GM18517 (cell line): ENCODE measurements around the gene CLASRP.

ENCODE experiments used
- ATAC-seq: cut with Tn5 transposase; IDR thresholded peaks from one replicate; pipeline ENCODE4 v1.9.1; 2021; ENCODE audit warnings: mild to moderate bottlenecking, moderate library complexity; ENCODE audit not compliant: unreplicated experiment

Gene CLASRP

DNA sequence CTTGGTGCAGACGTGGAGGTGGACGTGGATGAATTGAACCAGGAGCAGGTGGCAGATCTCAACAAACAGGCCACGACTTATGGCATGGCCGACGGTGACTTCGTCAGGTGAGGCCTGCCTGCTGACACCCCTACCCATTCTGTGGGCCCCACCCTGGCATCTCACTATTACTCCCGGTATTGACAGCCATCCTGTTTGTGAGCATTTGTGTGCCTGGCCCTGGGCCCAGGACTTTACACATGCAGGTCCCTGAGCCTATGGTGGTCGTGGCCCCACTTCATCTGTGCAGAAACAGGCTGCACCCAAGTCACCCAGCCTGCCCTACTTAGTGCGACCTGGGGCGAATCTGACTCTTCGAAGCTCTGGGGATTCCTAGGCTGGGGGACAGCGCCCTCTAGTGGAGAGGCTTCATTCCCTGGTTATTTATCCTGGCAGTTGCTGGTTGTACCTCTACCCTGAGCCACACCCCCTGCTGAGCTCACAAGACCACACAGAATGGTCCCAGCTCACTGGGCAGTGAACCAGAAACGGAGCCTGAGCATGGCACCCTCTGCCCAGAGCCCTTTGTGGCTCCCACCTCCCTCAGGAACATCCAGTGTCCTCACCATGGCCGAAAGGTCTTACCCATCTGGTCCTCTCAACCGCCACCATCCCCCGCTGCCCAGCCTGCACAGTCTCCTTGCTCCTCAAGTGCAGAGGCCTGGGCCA, 20.6 kb downstream of the CLASRP start:
- ATAC-seq: no peak

DNA sequence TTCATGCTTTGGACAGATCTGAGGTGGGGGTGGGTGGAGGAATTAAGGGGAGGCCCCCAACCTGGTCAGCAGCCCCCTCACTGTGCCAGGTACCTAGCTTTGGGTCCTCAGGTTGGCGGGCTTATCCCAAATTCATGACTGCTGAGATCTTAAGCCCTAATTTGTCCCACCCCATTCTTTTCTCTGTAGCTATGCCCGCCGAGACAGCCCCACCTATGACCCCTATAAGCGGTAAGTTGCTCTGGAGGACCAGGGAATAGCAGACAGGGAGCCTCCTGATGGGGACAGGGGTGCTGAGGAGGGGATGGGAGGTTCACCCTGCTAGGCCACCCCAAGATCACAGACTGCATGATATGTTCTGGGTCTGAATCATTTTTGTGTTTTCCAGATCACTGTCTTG, 23.1 kb downstream of the CLASRP start:
- ATAC-seq: no peak

DNA sequence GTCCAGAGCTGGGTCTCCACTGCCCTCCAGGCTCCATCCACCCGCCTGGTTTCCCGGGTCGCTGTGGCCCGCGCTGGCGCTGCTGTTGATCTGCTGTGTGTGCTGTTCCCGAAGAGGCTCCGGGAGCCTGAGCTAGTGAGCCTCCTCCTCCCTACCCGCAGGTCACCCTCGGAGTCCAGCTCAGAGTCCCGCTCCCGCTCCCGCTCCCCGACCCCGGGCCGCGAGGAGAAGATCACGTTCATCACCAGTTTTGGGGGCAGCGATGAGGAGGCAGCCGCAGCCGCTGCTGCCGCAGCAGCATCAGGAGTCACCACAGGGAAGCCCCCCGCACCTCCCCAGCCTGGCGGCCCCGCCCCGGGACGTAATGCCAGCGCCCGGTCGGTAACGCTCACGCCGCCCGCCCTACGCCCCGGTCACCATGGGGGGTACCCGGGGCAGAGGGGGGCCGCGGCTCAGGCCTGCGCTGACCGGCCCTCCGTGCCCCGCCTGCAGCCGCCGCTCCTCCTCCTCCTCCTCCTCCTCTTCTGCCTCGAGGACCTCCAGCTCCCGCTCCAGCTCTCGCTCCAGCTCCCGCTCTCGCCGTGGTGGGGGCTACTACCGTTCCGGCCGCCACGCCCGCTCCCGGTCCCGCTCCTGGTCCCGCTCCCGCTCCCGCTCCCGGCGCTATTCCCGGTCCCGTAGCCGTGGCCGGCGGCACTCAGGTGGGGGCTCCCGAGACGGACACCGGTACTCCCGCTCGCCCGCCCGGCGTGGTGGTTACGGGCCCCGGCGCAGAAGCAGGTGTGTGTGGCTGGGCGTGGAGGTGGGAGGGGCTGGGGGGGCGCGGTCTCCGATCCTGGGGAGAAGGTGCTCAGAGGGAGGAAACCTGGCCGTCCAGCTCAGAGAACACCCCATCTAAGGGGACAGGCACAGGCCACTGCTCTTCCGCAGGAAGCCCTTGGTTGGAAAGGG, 25.3 kb downstream of the CLASRP start:
- no peak for ATAC-seq

DNA sequence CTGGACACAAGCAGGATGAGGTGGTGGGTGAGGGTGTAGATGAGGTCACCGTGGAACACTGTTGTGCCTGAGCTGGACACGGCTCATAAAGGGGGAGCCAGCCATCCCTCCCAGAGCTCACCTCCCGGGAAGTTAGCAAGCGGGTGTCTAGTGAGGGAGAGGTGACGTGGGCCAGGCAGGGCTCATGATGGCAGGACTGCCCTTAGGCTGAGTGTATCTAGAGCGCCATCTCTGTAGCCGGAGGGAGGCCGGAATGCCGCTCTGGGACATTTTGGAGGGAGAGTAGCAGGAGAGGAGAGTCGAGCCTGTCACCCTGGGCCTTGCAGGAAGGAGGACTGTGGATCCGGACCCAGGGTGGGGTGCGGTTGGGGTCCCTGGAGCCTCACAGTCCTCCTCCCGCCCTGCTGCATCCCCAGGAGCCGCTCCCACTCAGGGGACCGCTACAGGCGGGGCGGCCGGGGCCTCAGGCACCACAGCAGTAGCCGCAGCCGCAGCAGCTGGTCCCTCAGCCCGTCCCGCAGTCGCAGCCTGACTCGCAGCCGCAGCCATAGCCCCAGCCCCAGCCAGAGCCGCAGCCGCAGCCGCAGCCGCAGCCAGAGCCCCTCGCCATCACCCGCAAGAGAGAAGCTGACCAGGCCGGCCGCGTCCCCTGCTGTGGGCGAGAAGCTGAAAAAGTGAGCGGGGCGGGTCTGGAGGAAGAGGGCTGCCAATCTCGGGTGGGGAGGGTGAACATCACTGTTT, 28.2 kb downstream of the CLASRP start:
- no peak for ATAC-seq

DNA sequence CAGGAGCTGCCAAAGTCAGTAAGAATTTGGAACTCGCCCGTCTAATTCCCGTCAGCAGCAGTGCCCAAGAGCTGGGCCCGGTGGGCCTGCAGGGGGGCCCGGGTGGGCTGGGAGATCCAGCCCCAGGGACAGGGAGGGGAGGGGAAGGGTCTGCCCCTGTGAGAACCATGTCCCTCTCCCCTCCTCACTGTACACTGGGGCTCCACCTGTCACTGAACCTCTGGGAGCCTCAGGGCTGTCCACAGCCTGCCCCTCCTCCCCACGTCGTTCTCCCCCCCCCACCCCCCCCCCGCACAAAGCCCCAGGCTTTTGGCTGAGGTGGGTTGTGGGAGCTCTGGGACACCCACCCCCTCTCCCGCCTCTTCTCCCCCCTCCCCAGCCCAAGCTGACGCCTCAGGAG, 29.2 kb downstream of the CLASRP start:
- ATAC-seq: no peak

DNA sequence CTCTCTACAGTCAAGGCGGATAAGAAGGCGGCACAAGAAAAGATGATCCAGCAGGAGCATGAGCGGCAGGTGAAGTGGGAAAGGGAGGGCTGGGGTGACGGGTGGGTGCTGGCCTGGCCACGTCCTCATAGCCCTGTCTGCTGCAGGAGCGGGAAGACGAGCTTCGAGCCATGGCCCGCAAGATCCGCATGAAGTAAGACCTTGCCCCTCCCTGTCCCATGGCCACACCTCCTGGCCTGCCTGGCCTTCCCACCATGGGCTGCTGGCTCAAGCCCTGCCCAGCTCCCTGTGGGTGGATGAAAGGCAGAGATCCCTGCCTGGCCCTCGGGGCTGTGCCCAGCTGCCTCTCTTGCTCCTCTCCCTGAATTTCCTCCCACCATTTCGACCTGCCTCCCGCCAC, 30.2 kb downstream of the CLASRP start:
- ATAC-seq: no peak

DNA sequence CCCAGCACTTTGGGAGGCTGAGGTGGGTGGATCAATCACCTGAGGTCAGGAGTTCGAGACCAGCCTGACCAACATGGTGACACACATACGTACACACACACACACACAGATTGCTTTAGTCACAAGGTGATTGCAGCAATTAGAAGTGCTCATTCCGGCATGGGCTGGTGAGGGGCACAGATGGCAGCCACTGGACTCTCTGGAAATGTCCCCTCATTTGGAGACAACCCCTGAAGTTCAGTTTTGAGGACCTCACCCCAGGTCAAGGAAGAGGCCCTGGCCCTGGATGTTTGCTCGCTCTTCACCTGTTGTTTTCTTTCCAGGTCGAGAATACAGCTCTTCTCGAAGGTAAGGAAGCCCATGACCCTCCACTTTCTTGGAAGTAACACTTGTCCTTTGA, 31.4 kb downstream of the CLASRP start:
- no peak for ATAC-seq

DNA sequence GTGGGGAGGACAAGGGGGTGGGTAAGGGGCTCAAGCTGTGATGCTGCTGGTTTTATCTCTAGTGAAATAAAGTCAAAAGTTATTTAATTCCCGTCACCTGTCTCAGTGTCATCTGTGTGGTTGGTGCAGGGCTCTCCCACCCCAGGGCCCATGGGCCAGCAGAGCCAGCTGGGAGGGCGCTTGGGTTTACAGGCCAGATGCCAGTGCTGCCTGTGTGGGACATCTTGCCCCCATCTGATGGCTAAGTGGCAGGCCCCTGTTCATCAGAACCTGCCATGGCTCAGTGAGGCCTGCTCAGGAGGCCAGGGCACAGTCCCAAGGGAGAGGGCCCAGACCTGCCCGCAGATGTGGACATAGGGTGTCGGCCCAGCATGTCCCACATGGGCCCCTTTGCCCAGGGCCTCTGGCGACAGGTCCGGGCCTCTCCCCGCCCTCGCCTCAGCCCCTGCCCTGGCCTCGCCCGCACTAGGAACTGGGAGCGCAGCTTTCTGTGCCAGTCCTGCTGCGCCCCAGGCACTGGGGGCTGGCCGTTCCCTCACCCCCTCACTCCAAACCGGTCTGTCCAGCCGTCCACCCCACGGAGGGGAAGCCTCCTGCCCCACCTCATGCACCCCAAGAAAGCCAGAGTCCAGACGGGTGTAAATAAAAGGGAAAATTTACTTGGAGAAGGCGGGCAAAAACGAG, 32.2 kb downstream of the CLASRP start:
- no peak for ATAC-seq

DNA sequence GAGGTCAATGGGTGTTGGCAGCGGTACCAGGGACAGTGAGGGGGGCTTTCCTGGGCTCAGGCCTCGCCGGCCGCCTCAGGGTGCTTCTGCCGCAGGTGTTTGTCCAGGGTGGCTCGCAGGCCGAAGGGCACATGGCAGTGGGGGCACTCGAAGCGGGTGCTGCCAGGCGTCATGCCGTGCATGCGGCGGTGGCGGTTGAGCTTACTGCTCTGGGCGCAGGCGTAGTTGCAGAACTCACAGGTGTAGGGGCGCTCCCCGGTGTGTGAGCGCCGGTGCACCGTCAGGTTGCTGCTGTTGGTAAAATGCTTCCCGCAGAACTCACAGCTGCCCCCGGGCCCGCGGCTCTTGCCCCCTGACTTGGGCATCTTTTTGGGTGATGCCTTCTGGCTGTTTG, 32.7 kb downstream of the CLASRP start:
- no peak for ATAC-seq

DNA sequence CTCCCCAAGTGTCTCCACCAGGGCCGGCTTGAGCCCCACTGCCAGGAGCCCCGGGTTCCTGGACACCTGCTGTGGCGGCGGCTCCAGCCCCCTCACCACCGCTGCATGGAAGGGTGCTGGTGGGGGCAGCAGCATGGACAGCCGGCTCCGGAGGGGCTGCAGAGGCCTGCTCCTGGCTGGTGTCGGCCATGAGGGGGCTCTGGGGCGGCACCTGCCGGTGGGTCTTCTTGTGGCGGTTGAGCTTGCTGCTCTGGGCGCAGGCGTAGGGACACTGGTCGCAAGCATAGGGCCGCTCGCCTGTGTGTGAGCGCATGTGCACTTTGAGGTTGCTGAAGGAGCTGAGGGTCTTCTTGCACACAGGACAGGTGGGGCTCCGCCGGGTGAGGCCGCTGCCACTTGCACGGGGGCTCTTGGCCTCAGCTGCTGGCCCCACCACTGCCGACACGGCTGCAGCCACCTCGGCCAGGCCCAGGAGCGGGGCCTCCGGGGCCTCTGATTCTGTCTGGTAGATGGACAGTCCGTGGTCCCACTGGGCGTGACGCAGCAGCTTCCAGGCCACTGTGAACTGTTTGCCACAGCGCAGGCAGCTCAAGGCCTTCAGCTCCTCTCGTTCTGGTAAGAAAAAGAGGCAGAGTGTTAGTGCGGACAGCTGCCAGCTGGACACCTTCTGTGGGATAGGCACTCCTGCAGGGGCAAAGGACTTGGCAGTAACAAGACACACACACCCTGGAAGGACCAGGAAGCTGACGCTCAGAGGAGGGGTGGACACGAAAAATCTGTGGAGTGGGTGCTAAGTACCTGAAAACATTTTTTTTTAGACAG, 33.3 kb downstream of the CLASRP start:
- no peak for ATAC-seq

DNA sequence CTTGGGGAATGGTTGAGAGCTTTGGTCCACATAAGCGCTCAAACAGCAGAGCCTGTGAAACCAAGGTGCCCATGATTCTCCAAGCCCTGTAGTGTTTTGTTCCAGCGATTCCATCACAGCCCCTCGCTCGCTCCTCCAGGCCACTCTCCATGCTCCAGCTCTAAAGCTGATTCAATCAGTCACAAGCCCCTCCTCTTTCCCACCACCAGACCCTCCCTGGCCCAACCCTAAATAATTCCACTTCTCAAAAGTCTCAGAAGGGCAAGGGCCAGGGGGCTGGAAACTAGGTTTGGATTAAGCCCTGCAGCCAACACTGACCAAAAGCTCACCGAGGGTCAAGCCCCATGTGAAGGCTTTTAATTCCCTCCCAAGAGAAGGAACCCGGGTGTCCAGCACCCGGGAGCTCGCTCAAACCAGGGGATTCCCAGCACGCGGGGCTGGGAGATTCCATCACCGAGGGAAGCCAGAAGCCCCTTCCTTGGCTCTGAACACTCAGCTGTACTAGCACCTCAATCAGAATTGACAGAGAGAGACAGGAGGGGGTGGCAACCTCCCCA, 36.0 kb downstream of the CLASRP start:
- no peak for ATAC-seq

DNA sequence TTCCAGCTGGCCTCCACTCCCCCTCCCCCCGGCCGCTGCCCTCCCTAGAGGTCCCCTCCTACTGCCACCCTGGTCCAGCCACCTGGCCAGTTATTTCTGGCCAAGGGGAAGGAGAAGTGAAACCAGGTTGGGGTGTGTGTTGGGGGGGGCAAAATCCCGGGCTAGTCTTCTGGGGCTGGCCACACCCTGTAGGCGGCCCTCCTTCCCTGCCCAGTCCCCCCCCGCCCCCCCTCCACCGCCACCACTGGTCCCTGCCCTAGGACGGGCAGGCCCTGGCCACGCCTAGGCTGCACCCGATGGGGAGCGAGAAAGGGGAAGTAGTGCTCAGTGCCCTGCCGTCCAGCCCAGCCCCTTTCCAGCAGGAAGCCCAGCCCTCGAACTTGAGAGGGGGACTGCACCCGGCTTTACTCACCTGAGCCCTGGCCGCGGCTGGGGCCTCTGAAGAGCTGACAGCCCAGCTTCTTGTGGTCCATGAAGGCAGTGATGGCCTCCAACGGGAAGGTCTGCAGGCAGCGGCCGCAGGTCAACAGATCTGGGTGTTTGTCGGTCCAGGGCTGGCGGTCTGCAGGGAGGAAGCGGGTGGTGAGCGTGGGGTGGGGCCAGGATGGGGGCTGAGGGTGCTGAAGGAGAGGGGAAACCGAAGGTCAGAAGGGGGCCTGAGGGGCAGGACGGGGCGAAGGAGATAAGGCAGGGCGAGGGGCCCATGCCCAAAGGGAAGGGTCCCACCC, 36.6 kb downstream of the CLASRP start:
- peak; percentile 48 for ATAC-seq

DNA sequence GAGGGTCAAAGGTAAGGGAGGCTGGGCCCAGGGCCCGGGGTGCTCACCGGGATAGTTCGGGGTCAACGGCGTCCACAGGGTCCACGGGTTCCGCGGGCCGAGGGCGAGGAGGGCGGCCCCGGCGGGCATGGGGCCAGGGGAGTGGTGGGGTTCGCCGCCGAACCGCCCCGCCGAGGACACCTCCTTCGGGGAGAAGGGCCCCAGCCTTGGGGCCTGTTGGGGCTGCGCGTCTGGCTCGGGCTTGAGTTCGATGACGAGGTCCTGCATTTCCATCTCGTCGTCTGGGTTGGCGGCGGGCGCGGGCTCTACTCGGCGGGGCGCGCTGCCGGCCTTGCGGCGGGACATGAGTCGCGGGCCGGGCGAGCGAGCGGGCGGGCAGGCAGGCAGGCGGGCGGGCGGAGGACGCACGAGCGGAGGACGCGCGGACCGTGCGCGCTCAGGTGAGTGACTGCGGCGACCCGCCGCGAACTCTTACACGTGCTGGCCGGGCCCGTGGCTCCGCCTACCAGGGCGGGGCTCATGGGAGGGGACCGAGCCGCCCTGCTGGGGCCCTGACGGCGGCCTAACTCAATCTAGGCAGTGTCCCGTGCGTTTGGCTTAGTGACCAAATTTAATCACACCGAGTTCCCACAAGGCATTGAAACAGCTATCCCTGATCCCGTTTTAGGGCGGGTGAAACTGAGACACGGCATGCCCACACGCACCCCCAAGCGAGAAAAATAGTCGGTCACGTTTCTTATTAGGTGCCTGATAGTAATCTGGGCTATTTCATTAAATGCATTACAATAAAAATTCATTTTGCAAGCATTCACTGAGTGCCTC, 37.4 kb downstream of the CLASRP start, which contains the start of gene ZNF296:
TSS of gene ZNF296 (minus strand) at position 450 of the 822 bp plus-strand sequence. CDS start at position 345, 105 bp downstream.
- no peak for ATAC-seq

DNA sequence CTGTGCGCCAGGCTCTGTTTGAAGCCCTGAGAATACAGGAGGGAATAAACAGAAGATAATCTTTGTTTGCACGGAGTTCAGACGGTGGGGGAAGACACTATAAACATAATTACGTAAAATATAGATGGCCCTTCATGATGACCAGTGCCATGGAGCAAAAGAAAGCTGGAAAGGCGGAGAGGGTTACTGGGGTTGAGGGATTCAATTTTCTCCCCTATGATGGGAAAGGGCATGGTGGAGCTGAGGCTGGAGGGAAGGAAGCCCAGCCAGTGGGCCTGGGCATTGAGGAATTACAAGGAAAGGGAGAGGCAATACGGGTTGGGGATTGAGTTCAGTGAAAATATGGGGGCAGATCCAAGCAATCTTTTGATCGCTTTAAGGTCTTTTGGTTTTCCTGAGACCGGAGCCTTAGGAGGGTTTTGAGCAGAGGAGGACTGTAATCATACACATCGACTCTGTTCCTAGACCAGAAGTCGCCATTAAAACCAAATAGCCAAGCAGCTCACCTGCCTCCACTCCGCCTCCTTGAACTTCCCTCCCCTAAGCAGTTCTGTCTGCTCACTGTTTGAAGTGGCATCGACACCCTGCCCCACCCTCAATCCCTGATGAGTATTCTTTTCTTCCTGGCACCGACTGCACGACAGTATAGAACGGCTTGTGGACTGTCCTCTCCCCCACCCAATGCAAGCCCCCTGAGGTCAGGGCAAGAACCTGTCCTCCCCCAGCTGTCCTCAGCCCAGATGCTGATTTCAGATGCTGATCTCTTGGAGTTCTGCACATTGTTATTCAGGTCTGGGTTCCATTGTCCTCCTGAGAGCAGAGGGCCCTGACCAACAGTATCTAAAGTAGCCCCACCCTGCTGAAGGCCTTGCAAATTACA, 38.2 kb downstream of the CLASRP start:
- no peak for ATAC-seq

DNA sequence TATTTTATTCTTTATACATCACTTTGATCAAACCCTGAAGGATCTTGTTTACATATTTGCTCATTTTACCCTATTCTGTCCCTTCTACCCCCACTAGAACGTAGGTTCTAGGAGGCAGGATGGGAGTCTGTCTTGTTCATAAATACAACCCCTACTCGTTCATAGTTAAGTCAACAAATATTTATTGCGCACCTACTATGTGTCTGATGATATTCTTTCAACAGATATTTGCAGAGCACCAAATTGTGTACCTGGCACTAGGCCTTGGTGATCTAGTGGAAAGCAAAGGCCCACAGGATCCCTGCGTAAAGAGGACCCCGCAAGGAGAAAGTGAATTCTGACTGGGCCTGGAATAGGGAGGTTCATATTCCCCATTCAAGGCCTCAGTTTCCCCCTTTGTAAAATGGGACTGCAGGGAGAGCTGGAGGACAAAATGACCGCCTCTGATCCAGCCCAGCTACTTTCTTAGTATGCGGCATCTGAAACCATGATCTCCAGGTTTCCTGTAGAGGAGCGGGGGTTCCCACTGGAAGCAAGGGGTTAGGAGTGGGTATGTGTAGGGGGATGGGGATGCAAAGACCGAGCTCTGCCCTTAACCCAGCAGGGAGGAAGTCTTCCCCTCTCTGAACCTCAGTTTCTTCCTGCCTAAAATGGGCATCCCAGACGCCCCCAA, 39.7 kb downstream of the CLASRP start:
- ATAC-seq: no peak

DNA sequence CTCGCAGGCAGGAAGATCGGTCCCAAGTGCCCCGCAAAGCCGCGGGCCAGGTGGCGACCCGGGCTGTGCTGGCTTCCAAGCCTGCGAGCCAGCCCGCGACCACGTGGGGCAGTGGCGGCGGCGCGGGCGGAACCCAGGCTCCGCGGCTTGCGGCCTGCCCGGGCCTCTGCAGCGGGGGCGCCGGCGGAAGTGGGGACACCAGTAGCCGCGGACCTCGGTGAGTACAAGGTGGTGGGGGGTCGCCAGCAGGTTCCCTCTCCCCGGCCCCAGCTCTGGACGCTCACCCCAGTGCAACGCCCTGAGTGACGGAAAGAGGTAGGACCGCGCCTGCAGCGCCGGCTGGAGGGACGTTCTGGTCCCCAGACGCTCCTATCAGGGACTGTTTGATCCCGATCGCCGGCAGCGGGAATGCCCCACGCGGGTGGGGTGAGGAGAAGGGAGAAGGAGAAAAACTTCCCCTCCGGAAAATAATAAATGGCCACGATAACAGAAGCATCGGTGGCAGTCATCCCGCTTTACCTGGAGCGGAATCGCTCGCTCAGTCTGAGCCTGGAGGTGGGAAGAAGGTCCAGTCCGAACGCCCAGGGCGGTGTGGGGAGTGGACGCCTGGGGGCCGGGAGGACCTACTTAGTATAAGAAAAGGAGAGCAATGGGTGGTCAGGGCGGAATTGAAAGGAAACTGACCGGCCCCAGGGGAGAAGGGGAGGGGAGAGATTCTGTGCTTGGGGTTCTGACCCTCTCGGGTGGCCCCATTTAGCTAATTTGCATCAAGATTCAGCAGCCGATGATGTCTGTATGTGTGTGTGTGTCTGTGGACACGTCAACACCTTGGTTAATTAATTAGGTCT, 40.4 kb downstream of the CLASRP start, which contains the start of gene GEMIN7:
TSS of gene GEMIN7 (plus strand) at position 198 of the 848 bp plus-strand sequence. CDS start 10,855 bp downstream, outside the sequence.
- ATAC-seq: no peak
